Fibroblast of villous mesenchyme (primary cell): ENCODE data around the gene RETN. TPM values are rescaled to one million over a fixed set of nuclear protein-coding genes. Genes with fewer than 3 reads are reported as not detected.

Experiments
- DNase-seq: peaks from one replicate; pipeline ENCODE4 v3.0.0-alpha.2; 2010; ENCODE audit warnings: low read depth
- H3K4me3 ChIP-seq: 2 replicates; pipeline ENCODE4 v1.5.1; 2011; ENCODE audit warnings: low read depth, mild to moderate bottlenecking, low read length
- total RNA-seq: library from RNA; depleted of rRNA; stranded (reverse); fragments of >200 nt; gene quantifications from 2 replicates; pipeline ENCODE4 v1.2.3, GENCODE V29; 2012
- TF ChIP-seq, protein P1 (sequence below): IDR thresholded peaks from 2 replicates; pipeline ENCODE4 v1.5.1; 2012; ENCODE audit warnings: low read depth, mild to moderate bottlenecking, low read length; ENCODE audit not compliant: insufficient read depth

The RETN gene
- total RNA-seq, 1 donor, result not detected

DNA sequence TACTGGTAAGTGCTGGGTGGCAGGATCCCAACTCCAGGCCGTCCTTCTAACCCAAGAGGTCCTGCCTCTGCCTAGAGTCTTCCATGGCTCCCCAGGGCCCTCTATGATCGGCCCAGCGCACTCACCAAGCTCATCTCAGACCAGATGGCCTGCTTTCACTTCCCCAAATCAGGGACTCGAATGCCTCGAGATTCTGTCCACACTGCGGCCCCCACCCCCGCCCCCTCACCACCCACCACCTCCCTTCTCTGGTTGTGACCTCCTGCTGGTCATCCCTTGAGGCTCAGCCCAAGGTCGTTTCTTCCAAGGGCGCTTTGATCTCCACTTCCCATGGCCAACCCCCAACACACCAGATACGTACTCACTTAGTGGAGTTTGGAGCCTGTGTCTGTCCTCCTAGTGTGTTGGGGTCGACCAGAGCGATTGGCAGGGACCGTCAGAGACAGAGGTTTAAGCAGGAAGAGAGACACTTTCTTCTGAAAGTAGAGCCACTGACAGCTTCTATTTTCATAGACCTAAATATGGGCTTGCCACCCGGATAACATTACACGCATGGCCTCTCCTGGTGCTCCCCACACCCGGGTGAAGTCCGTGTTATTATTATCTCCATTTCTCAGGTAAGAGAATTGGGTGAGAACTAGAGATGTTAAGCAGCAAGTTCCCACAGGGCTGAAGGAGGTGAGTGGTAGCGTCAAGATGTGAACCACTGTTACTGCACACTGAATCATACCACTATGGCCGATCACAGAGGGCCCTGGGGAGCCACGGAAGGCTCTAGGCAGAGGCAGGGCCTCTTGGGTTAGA is 33.0 kb downstream of the RETN start, which contains the start of gene FCER2:
FCER2 (minus strand) TSS at position 478 of the 804 bp plus-strand sequence. CDS start 2,371 bp downstream, outside the sequence.
- no peak for DNase-seq
- no peak within 1 kb of the TSS for H3K4me3 ChIP-seq
- TF ChIP-seq, protein P1, sequence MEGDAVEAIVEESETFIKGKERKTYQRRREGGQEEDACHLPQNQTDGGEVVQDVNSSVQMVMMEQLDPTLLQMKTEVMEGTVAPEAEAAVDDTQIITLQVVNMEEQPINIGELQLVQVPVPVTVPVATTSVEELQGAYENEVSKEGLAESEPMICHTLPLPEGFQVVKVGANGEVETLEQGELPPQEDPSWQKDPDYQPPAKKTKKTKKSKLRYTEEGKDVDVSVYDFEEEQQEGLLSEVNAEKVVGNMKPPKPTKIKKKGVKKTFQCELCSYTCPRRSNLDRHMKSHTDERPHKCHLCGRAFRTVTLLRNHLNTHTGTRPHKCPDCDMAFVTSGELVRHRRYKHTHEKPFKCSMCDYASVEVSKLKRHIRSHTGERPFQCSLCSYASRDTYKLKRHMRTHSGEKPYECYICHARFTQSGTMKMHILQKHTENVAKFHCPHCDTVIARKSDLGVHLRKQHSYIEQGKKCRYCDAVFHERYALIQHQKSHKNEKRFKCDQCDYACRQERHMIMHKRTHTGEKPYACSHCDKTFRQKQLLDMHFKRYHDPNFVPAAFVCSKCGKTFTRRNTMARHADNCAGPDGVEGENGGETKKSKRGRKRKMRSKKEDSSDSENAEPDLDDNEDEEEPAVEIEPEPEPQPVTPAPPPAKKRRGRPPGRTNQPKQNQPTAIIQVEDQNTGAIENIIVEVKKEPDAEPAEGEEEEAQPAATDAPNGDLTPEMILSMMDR, result no peak

- DNase-seq, result no peak
- H3K4me3 ChIP-seq, result no peak overlapping the region
- TF ChIP-seq, protein P1, result no peak
Observed at GRCh38 chr19:7703332-7703731, 34.5 kb downstream of the RETN start.

DNA sequence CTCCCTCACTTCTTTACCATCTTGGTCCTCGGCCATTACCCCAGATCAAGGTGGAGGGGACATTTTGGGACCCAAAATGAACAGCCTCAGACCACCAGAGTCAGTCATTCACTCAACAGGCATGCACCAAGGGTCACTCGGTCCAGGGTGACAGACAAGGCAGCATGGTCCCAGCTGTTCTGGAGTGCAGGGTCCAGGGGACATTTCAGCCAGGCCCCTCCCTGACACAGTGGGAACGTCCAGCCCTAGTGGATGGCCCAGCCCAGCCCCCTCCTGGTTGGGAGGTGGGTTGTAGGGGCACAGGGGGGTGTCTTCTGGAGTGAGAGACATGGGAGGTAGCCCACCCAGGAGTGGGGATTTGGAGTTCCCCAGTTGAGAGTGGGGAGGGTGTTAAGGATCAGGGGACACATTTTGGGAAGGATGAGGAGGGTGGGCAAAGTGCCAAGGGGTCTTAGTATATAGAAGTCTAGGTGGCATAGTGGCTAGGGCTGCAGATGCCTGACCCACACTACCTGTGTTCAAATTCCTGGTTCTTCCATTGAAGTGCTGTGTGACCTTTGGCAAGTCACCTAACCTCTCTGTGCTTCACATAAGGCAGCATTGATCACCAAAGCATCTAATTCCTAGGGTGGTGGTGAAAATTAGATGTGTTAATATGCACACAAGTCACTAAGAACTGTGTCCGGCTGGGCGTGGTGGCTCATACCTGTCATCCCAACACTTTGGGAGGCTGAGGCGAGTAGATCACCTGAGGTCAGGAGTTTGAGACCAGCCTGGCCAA is 35.6 kb downstream of the RETN start:
- no peak overlapping the region for H3K4me3 ChIP-seq
- no peak for DNase-seq
- TF ChIP-seq, protein P1, result no peak

DNA sequence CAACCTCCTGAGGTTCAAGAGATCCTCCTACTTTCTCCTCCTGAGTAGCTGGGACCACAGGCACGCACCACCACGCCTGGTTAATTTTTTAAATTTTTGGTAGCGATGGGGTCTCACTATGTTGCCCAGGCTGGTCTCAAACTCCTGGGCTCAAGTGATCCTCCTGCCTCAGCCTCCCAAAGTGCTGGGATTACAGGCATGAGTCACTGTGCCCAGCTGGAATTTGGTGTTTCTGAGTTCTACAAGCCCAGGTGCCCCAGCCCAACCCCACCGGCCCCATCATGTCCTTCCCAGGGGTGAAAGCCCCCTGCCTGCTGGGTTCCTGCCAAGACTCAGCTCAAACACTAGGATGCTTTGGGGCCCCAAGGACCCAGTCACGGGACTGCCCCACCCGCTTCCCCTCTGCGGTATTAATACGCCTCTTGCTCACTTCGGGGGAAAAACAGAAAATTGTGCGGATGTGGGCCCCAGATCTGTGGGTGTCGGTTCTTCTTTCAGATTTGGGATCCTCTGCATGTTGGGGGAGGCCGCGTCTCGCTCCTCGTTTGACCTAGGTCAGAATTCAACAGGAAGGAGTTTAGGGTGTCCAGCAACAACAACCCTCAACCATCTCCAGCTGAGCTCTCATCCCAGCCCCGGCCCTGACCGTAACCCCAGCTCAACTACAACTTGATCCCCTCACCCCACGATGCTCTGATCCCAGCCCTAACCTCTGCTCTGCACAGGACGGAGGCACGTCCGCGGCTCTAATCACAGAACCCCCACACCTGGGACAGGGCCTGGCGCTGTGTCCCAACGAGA is 36.7 kb downstream of the RETN start:
- H3K4me3 ChIP-seq, result no peak overlapping the region

GRCh38 chr19:7706188-7706954 is 37.5 kb downstream of the RETN start:
- DNase-seq, result no peak
- TF ChIP-seq, protein P1, result no peak
- no peak overlapping the region for H3K4me3 ChIP-seq

More for the DNA sequence above, 36.7 kb downstream of the RETN start:
- no peak for DNase-seq
- TF ChIP-seq, protein P1, result no peak

DNA sequence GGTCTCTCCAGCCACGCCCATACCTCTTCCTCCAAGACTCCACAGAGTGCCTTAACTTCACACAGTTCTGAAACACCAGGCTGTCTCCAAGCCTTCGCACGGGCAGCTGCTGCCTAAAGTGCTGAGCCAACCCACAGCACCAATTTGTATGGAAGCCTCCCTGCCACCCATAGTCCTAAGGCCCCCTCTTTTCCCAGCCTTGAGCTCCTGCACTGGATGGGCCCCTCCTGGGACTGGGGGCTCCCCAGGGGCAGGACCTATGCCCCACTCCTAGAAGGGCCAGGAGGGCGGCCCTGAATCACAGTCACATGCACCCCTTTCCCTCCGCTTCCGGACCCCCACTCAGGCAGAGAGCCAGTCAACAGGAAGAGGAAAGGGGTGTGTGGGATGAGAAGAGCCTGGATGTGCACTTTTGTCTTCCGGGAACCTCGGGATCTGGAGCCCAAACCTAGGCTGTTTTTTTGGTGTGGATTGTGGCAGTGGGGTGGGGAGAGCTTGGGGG is 38.2 kb downstream of the RETN start:
- no peak for DNase-seq
- no peak overlapping the region for H3K4me3 ChIP-seq
- TF ChIP-seq, protein P1, result no peak
